SK-N-MC (cell line): Measurements from ENCODE around the gene DGUOK.

Experiments used
- DNase-seq: peaks from one replicate; pipeline ENCODE4 v3.0.0-alpha.2; 2011; ENCODE audit warnings: low read depth, low spot score
- H3K27ac ChIP-seq: fragments of 200-600 bp; sonication (generic); 2 replicates; pipeline ENCODE4 v1.5.1; 2016; ENCODE audit warnings: mixed run types
- H3K36me3 ChIP-seq: fragments of 200-600 bp; sonication (generic); 2 replicates; pipeline ENCODE4 v1.6.1; 2017; ENCODE audit warnings: antibody characterized with exemption, low read length, mixed read lengths; ENCODE audit not compliant: insufficient read depth
- H3K4me3 ChIP-seq: fragments of 200-600 bp; sonication (generic); 2 replicates; pipeline ENCODE4 v1.5.1; 2016
- H3K9ac ChIP-seq: fragments of 200-600 bp; sonication (generic); 2 replicates; pipeline ENCODE4 v1.8.0; 2017; ENCODE audit warnings: mixed run types, mixed read lengths; ENCODE audit not compliant: insufficient read length
- H3K9me3 ChIP-seq: fragments of 200-600 bp; sonication (generic); 2 replicates; pipeline ENCODE4 v1.6.1; 2017; ENCODE audit warnings: low read depth, mild to moderate bottlenecking, antibody characterized with exemption, low read length, moderate library complexity, mixed read lengths
- EZH2 ChIP-seq: fragments of 200-600 bp; sonication (generic); IDR thresholded peaks from one replicate; pipeline ENCODE4 v1.6.1; 2017; ENCODE audit warnings: antibody characterized with exemption
- FOXP2 ChIP-seq: optimal IDR thresholded peaks from 2 replicates; pipeline ENCODE3; 2011; ENCODE audit warnings: mild to moderate bottlenecking, moderate library complexity; ENCODE audit not compliant: insufficient read depth; ENCODE audit errors: extremely low read length, control extremely low read depth
- POLR2AphosphoS5 ChIP-seq: IDR thresholded peaks from 2 replicates; pipeline ENCODE4 v1.6.1; 2012; ENCODE audit warnings: mild to moderate bottlenecking, low read depth, low read length, borderline replicate concordance

DGUOK gene

GRCh38 chr2:73904952-73905351 lies 21.7 kb upstream of the DGUOK start:
- Histone ChIP-seq H3K9me3 (no peaks in the 10 kb centered on the region), H3K27ac (no peak overlapping the region), H3K4me3 (no peak overlapping the region), H3K9ac (no peak overlapping the region), H3K36me3 (0 out of 2 replicates have a peak, but pooled peaks cover 3% of the 10 kb centered on the region)
- TF ChIP-seq EZH2 (no peak), POLR2AphosphoS5 (no peak), FOXP2 (no peak)
- DNase-seq = no peak

GRCh38 chr2:73906847-73907505 lies 19.7 kb upstream of the DGUOK start:
- Histone ChIP-seq H3K9me3 (no peaks in the 10 kb centered on the region), H3K27ac (no peak overlapping the region), H3K9ac (no peak overlapping the region), H3K4me3 (no peak overlapping the region), H3K36me3 (0 out of 2 replicates have a peak, but pooled peaks cover 3% of the 10 kb centered on the region)
- no peak for DNase-seq
- TF ChIP-seq FOXP2 = no peak
- TF ChIP-seq EZH2 = no peak
- TF ChIP-seq POLR2AphosphoS5 = no peak

GRCh38 chr2:73907840-73908452 lies 18.7 kb upstream of the DGUOK start:
- Histone ChIP-seq H3K27ac (no peak overlapping the region), H3K9me3 (no peaks in the 10 kb centered on the region), H3K9ac (no peak overlapping the region), H3K4me3 (no peak overlapping the region), H3K36me3 (no peaks in the 10 kb centered on the region)
- no peak for DNase-seq
- TF ChIP-seq EZH2 = no peak
- TF ChIP-seq FOXP2 = no peak
- no peak for TF ChIP-seq POLR2AphosphoS5

GRCh38 chr2:73908689-73909652 lies 17.7 kb upstream of the DGUOK start:
- Histone ChIP-seq H3K36me3 (no peaks in the 10 kb centered on the region), H3K9ac (no peak overlapping the region), H3K4me3 (no peak overlapping the region), H3K9me3 (no peaks in the 10 kb centered on the region), H3K27ac (no peak overlapping the region)
- TF ChIP-seq FOXP2 = no peak
- TF ChIP-seq POLR2AphosphoS5 = no peak
- no peak for TF ChIP-seq EZH2
- no peak for DNase-seq

GRCh38 chr2:73910873-73911547 lies 15.7 kb upstream of the DGUOK start:
- no peak for TF ChIP-seq EZH2
- no peaks in the 10 kb centered on the region for H3K36me3 ChIP-seq
- no peak overlapping the region for H3K4me3 ChIP-seq
- no peak overlapping the region for H3K27ac ChIP-seq
- H3K9ac ChIP-seq = no peak overlapping the region
- DNase-seq = no peak
- H3K9me3 ChIP-seq = no peaks in the 10 kb centered on the region

GRCh38 chr2:73911548-73912208 lies 15.0 kb upstream of the DGUOK start:
- no peak for TF ChIP-seq EZH2
- no peak for TF ChIP-seq POLR2AphosphoS5
- no peak for TF ChIP-seq FOXP2
- no peak overlapping the region for H3K4me3 ChIP-seq
- 0 out of 2 replicates have a peak, but pooled peaks cover 1% of the 10 kb centered on the region for H3K36me3 ChIP-seq
- no peak overlapping the region for H3K27ac ChIP-seq
- DNase-seq = no peak
- H3K9ac ChIP-seq = no peak overlapping the region
- no peaks in the 10 kb centered on the region for H3K9me3 ChIP-seq

- no peaks in the 10 kb centered on the region for H3K9me3 ChIP-seq
- H3K4me3 ChIP-seq = no peak overlapping the region
- DNase-seq = no peak
- H3K9ac ChIP-seq = no peak overlapping the region
- 0 out of 2 replicates have a peak, but pooled peaks cover 2% of the 10 kb centered on the region for H3K36me3 ChIP-seq
- TF ChIP-seq FOXP2 = no peak
- TF ChIP-seq EZH2 = no peak
- no peak for TF ChIP-seq POLR2AphosphoS5
- no peak overlapping the region for H3K27ac ChIP-seq
These were observed 13.1 kb upstream of the DGUOK start for GRCh38 chr2:73913414-73914054.
